Measurements from ENCODE around the gene TCP1. TPM values are rescaled to one million over a fixed set of nuclear protein-coding genes. Genes with fewer than 3 reads are reported as not detected.

TCP1 gene
- 213 TPM for total RNA-seq (ENCODE audit: unreplicated experiment)
- long read RNA-seq, transcript TCP1-201 (12 exons, 2,499 nt) = major isoform, 204 of 218 reads
- long read RNA-seq, partial matches to known transcripts = 9 of 218 reads
- long read RNA-seq, other reads (novel, unspliced or antisense) = 5 of 218 reads

- TF ChIP-seq CTCF (IDR thresholded peaks at IDR 0.05; ENCODE audit: unreplicated experiment) = no peak
- peaks cover 12% of the 10 kb centered on the region for H3K27me3 Mint-ChIP-seq (ENCODE audit: unreplicated experiment)
- peaks cover 28% of the 10 kb centered on the region for H3K4me1 Mint-ChIP-seq (ENCODE audit: unreplicated experiment)
- peaks cover 39% of the 10 kb centered on the region for H3K36me3 Mint-ChIP-seq (ENCODE audit: low read depth, unreplicated experiment)
- no peaks in the 10 kb centered on the region for H3K9me3 Mint-ChIP-seq (ENCODE audit: unreplicated experiment)
- peak; percentile 95 for DNase-seq (ENCODE audit: low spot score)
- peak within 1 kb of the TSS; percentile 98 for H3K4me3 Mint-ChIP-seq (ENCODE audit: unreplicated experiment)
- peak within 1 kb of the TSS; percentile 88 for H3K27ac Mint-ChIP-seq (ENCODE audit: unreplicated experiment)
Observed at GRCh38 chr6:159789377-159790148, at the start of gene TCP1. Gene TCP1, minus strand, starts transcription at chr6:159789602. Its CDS starts 134 bp downstream, at chr6:159789468.

GRCh38 chr6:159838020-159838744 is 48.8 kb upstream of the TCP1 start:
- Mint-ChIP-seq H3K27ac (ENCODE audit: unreplicated experiment) (no peak overlapping the region), H3K9me3 (ENCODE audit: unreplicated experiment) (no peaks in the 10 kb centered on the region), H3K27me3 (ENCODE audit: unreplicated experiment) (peaks cover 2% of the 10 kb centered on the region), H3K36me3 (ENCODE audit: low read depth, unreplicated experiment) (no peaks in the 10 kb centered on the region), H3K4me3 (ENCODE audit: unreplicated experiment) (no peak overlapping the region), H3K4me1 (ENCODE audit: unreplicated experiment) (no peaks in the 10 kb centered on the region)
- no peak for DNase-seq (ENCODE audit: low spot score)
- no peak for TF ChIP-seq CTCF (IDR thresholded peaks at IDR 0.05; ENCODE audit: unreplicated experiment)

- Mint-ChIP-seq H3K4me1 (ENCODE audit: unreplicated experiment) (no peaks in the 10 kb centered on the region), H3K9me3 (ENCODE audit: unreplicated experiment) (no peaks in the 10 kb centered on the region), H3K27me3 (ENCODE audit: unreplicated experiment) (peaks cover 2% of the 10 kb centered on the region), H3K4me3 (ENCODE audit: unreplicated experiment) (no peak overlapping the region), H3K36me3 (ENCODE audit: low read depth, unreplicated experiment) (no peaks in the 10 kb centered on the region), H3K27ac (ENCODE audit: unreplicated experiment) (no peak overlapping the region)
- TF ChIP-seq CTCF (IDR thresholded peaks at IDR 0.05; ENCODE audit: unreplicated experiment) = no peak
- no peak for DNase-seq (ENCODE audit: low spot score)
Observed at GRCh38 chr6:159837511-159837910, 48.1 kb upstream of the TCP1 start.

- TF ChIP-seq CTCF (IDR thresholded peaks at IDR 0.05; ENCODE audit: unreplicated experiment) = no peak
- no peak overlapping the region for H3K4me3 Mint-ChIP-seq (ENCODE audit: unreplicated experiment)
- H3K4me1 Mint-ChIP-seq (ENCODE audit: unreplicated experiment) = no peaks in the 10 kb centered on the region
- no peak overlapping the region for H3K27ac Mint-ChIP-seq (ENCODE audit: unreplicated experiment)
- H3K36me3 Mint-ChIP-seq (ENCODE audit: low read depth, unreplicated experiment) = no peaks in the 10 kb centered on the region
- no peak for DNase-seq (ENCODE audit: low spot score)
- peaks cover 2% of the 10 kb centered on the region for H3K27me3 Mint-ChIP-seq (ENCODE audit: unreplicated experiment)
- no peaks in the 10 kb centered on the region for H3K9me3 Mint-ChIP-seq (ENCODE audit: unreplicated experiment)
Observed at GRCh38 chr6:159836718-159837490, 47.5 kb upstream of the TCP1 start.
